Ishikawa (cell line): Measurements from ENCODE around the gene EDN2.

Source experiments
- CEBPB ChIP-seq: IDR thresholded peaks from 2 replicates; pipeline ENCODE4 v1.6.1; 2012
- CREB1 ChIP-seq: IDR thresholded peaks from 2 replicates; pipeline ENCODE4 v1.6.1; 2012; ENCODE audit warnings: low read depth
- EP300 ChIP-seq: IDR thresholded peaks from 2 replicates; pipeline ENCODE4 v1.6.1; 2012; ENCODE audit warnings: borderline replicate concordance
- FOXM1 ChIP-seq: IDR thresholded peaks from 2 replicates; pipeline ENCODE4 v1.6.1; 2012; ENCODE audit warnings: low read depth, borderline replicate concordance
- NFIC ChIP-seq: IDR thresholded peaks from 2 replicates; pipeline ENCODE4 v1.6.1; 2012
- RAD21 ChIP-seq: IDR thresholded peaks from 2 replicates; pipeline ENCODE4 v1.6.1; 2012; ENCODE audit warnings: low read depth
- TAF1 ChIP-seq: IDR thresholded peaks from 2 replicates; pipeline ENCODE4 v1.6.1; 2012; ENCODE audit warnings: low read depth, mild to moderate bottlenecking
- TCF12 ChIP-seq: IDR thresholded peaks from 2 replicates; pipeline ENCODE4 v1.6.1; 2012; ENCODE audit warnings: low read depth
- ZBTB7A ChIP-seq: IDR thresholded peaks from 2 replicates; pipeline ENCODE4 v1.6.1; 2012; ENCODE audit warnings: low read depth
- TF ChIP-seq, protein P1 (sequence below): IDR thresholded peaks from 2 replicates; pipeline ENCODE4 v1.6.1; 2012
- TF ChIP-seq, protein P2 (sequence below): IDR thresholded peaks from 2 replicates; pipeline ENCODE4 v1.6.1; 2012; ENCODE audit warnings: low read depth, mild to moderate bottlenecking
- TF ChIP-seq, protein P3 (sequence below): IDR thresholded peaks from 2 replicates; pipeline ENCODE4 v1.6.1; 2012

DNA sequence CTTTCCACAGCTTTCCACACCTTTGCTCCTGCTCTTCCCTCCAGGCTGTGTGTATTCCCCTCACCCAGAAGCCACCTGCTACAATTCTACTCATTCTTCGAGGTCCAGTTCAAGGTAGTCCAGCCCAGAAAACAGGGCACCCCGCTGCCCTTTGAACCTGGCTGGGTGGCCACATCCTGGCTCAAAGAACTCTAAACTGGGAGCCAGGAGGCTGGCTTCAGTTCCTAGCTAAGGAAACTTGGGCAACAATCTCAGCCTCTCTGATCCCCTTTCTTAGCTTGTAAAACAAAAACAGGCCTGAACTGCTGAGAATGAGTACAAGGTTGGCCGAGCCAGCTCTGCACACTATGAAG is 4.7 kb downstream of the EDN2 start:
- TF ChIP-seq EP300: no peak
- TF ChIP-seq NFIC: no peak
- TF ChIP-seq, protein P1, sequence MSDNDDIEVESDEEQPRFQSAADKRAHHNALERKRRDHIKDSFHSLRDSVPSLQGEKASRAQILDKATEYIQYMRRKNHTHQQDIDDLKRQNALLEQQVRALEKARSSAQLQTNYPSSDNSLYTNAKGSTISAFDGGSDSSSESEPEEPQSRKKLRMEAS: no peak
- no peak for TF ChIP-seq FOXM1
- no peak for TF ChIP-seq CEBPB
- TF ChIP-seq TCF12: no peak
- no peak for TF ChIP-seq ZBTB7A
- no peak for TF ChIP-seq TAF1
- TF ChIP-seq RAD21: no peak
- TF ChIP-seq, protein P2, sequence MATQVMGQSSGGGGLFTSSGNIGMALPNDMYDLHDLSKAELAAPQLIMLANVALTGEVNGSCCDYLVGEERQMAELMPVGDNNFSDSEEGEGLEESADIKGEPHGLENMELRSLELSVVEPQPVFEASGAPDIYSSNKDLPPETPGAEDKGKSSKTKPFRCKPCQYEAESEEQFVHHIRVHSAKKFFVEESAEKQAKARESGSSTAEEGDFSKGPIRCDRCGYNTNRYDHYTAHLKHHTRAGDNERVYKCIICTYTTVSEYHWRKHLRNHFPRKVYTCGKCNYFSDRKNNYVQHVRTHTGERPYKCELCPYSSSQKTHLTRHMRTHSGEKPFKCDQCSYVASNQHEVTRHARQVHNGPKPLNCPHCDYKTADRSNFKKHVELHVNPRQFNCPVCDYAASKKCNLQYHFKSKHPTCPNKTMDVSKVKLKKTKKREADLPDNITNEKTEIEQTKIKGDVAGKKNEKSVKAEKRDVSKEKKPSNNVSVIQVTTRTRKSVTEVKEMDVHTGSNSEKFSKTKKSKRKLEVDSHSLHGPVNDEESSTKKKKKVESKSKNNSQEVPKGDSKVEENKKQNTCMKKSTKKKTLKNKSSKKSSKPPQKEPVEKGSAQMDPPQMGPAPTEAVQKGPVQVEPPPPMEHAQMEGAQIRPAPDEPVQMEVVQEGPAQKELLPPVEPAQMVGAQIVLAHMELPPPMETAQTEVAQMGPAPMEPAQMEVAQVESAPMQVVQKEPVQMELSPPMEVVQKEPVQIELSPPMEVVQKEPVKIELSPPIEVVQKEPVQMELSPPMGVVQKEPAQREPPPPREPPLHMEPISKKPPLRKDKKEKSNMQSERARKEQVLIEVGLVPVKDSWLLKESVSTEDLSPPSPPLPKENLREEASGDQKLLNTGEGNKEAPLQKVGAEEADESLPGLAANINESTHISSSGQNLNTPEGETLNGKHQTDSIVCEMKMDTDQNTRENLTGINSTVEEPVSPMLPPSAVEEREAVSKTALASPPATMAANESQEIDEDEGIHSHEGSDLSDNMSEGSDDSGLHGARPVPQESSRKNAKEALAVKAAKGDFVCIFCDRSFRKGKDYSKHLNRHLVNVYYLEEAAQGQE: no peak
- TF ChIP-seq, protein P3, sequence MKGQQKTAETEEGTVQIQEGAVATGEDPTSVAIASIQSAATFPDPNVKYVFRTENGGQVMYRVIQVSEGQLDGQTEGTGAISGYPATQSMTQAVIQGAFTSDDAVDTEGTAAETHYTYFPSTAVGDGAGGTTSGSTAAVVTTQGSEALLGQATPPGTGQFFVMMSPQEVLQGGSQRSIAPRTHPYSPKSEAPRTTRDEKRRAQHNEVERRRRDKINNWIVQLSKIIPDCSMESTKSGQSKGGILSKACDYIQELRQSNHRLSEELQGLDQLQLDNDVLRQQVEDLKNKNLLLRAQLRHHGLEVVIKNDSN: no peak
- no peak for TF ChIP-seq CREB1
